Measurements from ENCODE around the gene FXYD2. TPM values are rescaled to one million over a fixed set of nuclear protein-coding genes. Genes with fewer than 3 reads are reported as not detected.

The FXYD2 gene
- total and polyA plus RNA-seq, 2 of the 13 experiments (the other 11 are each of a cell fraction or from before 2014, with no cell fraction given), result 45.9 to 106 TPM

DNA sequence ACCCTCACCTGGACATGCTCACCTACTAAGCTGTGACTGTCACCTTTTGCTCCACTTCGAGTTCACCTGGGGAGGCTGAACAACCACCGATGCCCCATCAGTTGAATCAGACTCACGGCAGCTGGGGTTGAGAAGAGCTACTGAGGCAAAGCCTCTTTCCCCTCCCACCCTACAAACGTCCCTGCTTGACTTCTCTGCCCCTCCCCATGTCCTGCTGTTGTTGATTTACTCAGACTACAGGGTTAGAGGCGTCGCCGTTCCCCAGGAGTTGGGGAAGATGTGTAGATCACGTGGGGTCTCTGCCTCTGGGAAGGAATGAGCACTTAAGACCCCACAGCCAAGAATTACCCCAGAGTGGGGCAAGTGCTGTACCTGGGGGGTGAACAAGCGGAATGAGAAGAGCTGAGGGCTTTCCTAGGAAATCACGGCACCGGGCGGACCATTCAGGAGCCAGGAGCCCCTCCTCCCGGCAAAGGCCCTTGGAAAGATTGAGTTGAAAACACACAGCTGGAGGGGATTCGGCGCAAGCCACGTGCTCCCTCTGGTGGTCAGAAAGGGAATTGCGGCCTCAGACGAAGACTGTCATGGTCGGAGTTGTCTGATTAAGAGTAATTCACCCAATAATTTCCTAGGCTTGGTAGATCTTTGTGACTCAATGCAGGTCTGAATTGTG is 7.0 kb downstream of the FXYD2 start (continued):
- TF ChIP-seq ZNF235 (CRISPR knock-in tag; IDR thresholded peaks at IDR 0.05; ENCODE audit: borderline replicate concordance), result no peak
- TF ChIP-seq, protein P1, sequence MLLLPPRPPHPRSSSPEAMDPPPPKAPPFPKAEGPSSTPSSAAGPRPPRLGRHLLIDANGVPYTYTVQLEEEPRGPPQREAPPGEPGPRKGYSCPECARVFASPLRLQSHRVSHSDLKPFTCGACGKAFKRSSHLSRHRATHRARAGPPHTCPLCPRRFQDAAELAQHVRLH (CRISPR knock-in tag; IDR thresholded peaks at IDR 0.05; ENCODE audit: borderline replicate concordance, low read depth), result peak; percentile 25; the same call in 1 of the 2 replicates
- TF ChIP-seq LCORL (IDR thresholded peaks at IDR 0.05), result no peak
- peak; percentile 61 for TF ChIP-seq LCORL (CRISPR knock-in tag; IDR thresholded peaks at IDR 0.05)
- no peak for TF ChIP-seq ZNF460 (CRISPR knock-in tag; IDR thresholded peaks at IDR 0.05; ENCODE audit: borderline replicate concordance)
- TF ChIP-seq, protein P2, sequence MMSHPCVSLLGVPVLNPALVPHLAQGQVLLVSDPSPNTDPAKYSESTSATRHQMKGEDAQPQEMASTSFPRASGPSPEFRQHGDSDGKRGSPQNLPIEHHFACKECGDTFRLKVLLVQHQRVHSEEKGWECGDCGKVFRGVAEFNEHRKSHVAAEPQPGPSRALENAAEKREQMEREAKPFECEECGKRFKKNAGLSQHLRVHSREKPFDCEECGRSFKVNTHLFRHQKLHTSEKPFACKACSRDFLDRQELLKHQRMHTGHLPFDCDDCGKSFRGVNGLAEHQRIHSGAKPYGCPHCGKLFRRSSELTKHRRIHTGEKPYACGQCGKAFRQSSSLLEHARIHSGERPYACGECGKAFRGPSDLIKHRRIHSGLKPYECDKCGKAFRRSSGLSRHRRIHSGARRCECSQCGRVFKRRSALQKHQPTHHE (CRISPR knock-in tag; IDR thresholded peaks at IDR 0.05; ENCODE audit: borderline replicate concordance), result no peak
- TF ChIP-seq, protein P3, sequence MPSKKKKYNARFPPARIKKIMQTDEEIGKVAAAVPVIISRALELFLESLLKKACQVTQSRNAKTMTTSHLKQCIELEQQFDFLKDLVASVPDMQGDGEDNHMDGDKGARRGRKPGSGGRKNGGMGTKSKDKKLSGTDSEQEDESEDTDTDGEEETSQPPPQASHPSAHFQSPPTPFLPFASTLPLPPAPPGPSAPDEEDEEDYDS (CRISPR knock-in tag; IDR thresholded peaks at IDR 0.05), result no peak
- peak; percentile 18 for TF ChIP-seq HNRNPH1 (optimal IDR thresholded peaks at IDR 0.05; ENCODE audit: low read depth, low read length)
- TF ChIP-seq, protein P4, sequence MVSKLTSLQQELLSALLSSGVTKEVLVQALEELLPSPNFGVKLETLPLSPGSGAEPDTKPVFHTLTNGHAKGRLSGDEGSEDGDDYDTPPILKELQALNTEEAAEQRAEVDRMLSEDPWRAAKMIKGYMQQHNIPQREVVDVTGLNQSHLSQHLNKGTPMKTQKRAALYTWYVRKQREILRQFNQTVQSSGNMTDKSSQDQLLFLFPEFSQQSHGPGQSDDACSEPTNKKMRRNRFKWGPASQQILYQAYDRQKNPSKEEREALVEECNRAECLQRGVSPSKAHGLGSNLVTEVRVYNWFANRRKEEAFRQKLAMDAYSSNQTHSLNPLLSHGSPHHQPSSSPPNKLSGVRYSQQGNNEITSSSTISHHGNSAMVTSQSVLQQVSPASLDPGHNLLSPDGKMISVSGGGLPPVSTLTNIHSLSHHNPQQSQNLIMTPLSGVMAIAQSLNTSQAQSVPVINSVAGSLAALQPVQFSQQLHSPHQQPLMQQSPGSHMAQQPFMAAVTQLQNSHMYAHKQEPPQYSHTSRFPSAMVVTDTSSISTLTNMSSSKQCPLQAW (CRISPR knock-in tag; IDR thresholded peaks at IDR 0.05), result peak; percentile 28; the same call in 1 of the 2 replicates
- TF ChIP-seq HOXA9 (CRISPR knock-in tag; IDR thresholded peaks at IDR 0.05; ENCODE audit: borderline replicate concordance), result no peak
- TF ChIP-seq, protein P5, sequence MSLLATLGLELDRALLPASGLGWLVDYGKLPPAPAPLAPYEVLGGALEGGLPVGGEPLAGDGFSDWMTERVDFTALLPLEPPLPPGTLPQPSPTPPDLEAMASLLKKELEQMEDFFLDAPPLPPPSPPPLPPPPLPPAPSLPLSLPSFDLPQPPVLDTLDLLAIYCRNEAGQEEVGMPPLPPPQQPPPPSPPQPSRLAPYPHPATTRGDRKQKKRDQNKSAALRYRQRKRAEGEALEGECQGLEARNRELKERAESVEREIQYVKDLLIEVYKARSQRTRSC (CRISPR knock-in tag; IDR thresholded peaks at IDR 0.05; ENCODE audit: low read depth), result no peak
- TF ChIP-seq ZNF746 (CRISPR knock-in tag; IDR thresholded peaks at IDR 0.05), result no peak
- TF ChIP-seq STAT5B (CRISPR knock-in tag; IDR thresholded peaks at IDR 0.05), result no peak
- no peak for TF ChIP-seq SRSF4 (IDR thresholded peaks at IDR 0.05; ENCODE audit: low read depth, low read length, poor library complexity, severe bottlenecking)
- TF ChIP-seq RFX3 (CRISPR knock-in tag; IDR thresholded peaks at IDR 0.05), result no peak
- TF ChIP-seq, protein P6, sequence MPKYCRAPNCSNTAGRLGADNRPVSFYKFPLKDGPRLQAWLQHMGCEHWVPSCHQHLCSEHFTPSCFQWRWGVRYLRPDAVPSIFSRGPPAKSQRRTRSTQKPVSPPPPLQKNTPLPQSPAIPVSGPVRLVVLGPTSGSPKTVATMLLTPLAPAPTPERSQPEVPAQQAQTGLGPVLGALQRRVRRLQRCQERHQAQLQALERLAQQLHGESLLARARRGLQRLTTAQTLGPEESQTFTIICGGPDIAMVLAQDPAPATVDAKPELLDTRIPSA (CRISPR knock-in tag; IDR thresholded peaks at IDR 0.05; ENCODE audit: borderline replicate concordance), result no peak
- peak; percentile 52 for TF ChIP-seq POLR2G (IDR thresholded peaks at IDR 0.05; ENCODE audit: low read depth, low read length)
- peak; percentile 23; the same call in 1 of the 2 replicates for TF ChIP-seq SAP130 (CRISPR knock-in tag; IDR thresholded peaks at IDR 0.05; ENCODE audit: low read depth)
- TF ChIP-seq HOXA5 (CRISPR knock-in tag; IDR thresholded peaks at IDR 0.05), result no peak
- no peak for TF ChIP-seq IKZF1 (IDR thresholded peaks at IDR 0.05)
- TF ChIP-seq ZNF660 (CRISPR knock-in tag; IDR thresholded peaks at IDR 0.05; ENCODE audit: borderline replicate concordance, low read depth), result no peak
- TF ChIP-seq, protein P7, sequence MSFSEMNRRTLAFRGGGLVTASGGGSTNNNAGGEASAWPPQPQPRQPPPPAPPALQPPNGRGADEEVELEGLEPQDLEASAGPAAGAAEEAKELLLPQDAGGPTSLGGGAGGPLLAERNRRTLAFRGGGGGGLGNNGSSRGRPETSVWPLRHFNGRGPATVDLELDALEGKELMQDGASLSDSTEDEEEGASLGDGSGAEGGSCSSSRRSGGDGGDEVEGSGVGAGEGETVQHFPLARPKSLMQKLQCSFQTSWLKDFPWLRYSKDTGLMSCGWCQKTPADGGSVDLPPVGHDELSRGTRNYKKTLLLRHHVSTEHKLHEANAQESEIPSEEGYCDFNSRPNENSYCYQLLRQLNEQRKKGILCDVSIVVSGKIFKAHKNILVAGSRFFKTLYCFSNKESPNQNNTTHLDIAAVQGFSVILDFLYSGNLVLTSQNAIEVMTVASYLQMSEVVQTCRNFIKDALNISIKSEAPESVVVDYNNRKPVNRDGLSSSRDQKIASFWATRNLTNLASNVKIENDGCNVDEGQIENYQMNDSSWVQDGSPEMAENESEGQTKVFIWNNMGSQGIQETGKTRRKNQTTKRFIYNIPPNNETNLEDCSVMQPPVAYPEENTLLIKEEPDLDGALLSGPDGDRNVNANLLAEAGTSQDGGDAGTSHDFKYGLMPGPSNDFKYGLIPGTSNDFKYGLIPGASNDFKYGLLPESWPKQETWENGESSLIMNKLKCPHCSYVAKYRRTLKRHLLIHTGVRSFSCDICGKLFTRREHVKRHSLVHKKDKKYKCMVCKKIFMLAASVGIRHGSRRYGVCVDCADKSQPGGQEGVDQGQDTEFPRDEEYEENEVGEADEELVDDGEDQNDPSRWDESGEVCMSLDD (CRISPR knock-in tag; IDR thresholded peaks at IDR 0.05; ENCODE audit: borderline replicate concordance), result no peak

Measured in HepG2 (cell line).